GM19467 (cell line): ENCODE measurements around the gene BMF.

ENCODE experiments used
- ATAC-seq: cut with Tn5 transposase; IDR thresholded peaks from one replicate; pipeline ENCODE4 v1.9.1; 2021; ENCODE audit warnings: mild to moderate bottlenecking, moderate library complexity; ENCODE audit not compliant: unreplicated experiment

The BMF gene

GRCh38 chr15:40104296-40104864, 4.3 kb downstream of the BMF start:
- ATAC-seq = no peak

- ATAC-seq = no peak
Observed at GRCh38 chr15:40103864-40104271, 4.8 kb downstream of the BMF start.

DNA sequence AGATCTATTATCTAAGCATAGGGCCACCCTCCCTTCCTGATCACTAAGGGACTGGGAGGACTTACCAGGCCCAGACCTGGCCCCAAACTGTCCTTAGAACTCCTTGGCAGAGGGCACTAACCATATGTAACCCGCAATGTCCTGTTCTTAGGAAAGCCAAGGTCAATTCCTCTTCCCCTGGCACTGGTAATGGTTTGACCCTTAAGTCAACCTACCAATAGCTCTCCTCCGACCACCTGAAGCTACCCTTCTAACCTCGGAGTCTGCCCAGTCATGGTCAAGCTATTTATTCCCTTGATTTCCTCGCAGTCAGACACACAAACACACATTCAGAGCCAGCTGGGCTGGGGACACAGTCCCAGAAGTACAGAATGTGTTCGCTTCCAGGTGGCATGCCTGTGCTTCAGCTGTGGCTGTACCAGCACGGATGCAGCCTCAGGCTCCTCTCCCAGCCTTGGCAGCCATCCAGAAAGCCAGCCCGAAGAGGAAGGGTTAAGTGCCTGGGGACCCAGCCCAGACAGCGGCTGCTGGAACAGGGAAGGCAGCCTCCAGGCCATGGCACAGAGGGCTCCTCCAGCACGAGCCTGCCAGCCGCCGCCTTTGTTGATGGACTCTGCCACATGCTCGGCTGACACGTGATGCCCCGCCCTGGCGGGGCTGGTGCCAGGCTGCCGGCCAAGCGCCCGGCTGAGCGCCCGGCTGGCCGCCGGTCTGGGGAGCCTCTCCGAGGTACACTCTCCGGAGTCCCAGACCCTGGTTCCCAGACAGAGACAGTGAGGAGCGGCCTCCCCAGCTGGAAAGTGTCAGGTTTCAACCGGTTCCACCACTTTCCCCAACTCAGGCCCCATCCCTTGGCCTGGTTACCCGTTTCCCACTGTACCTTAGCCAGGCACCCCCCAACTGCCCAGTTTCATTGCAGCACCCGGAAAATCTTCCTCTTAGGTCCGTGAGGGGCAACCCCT, 5.5 kb downstream of the BMF start:
- no peak for ATAC-seq

DNA sequence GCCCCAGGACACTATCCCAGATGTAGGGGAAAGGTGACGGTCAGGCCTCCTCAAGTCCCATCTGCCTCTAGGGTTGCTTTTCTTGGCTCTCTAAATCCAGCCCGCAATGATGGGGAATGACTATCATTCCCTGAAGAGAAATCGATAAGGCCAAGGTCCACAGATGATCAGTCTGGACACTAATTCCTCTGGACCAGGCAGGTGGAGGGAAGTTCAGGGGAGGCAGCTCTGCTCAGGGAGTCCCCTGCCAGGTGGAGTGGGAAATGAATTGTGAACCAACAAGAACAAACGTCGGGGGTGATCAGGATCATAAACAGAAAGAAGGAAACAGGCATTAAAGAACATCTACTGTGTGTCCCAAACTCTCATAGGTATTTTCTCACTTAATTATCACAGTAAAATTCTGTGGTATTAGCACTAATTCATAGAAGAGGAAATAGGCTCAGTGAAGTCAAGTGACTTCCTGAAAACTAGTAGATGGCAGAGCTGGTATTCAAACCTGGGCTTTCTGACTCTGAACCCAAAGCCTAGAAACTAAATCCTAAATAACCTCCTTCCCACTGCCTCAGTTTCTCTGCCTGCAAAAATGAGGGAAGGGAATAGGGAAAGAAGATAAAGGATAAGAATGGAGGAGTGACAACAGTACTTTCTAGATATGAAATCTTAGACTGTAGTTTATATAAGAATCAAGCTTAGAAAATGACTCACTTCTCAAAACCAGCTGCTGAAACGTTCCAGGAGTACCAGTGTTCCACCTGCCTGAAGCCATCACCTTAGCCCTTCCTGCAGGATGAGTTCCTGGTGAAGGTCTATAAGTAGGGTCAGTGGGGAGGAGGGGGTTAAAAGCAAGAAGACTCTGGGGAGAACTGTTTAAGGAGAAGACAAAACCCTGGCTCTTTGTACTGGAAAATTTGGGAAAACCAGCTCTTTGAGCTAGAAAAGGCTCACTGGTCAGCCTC, 7.5 kb downstream of the BMF start:
- no peak for ATAC-seq

DNA sequence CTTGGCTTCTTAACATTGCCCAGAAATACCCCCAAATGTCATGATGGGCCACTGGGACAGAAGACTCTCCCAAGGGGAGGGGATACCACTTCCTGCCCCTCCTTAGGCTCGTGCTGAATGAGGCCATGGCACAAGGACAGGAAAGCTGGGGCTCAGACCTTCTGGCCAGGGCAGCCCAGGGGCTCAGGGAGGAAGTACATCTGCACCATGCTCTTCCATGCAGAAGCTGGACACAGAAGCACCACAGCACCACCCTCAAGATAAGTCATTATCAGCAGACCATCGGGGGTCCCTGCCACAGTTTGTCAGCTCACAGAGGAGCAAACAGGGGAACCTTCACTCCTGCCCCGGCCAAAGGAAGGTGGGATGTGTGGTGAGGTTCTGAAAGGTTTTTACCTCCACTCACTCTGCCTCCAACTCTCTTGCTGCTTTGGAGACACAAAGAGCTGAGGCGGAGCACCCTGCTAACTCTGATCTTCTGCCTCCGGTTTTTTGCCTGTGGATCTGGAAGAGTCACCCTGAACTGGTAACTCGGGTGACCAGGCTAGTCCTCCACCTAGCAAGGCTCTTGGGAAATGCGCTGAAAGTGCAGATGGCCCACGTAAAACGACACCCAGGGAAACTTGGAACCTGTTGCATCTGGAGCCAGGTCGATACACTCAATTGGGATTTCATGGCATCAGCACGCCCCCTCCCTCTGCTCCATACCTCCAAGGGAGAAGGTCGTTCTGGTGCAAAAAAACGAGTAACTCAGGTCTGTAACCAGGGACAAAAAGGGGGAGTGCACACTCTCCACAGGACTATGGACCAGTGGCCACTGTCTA, 8.3 kb downstream of the BMF start:
- ATAC-seq = no peak

DNA sequence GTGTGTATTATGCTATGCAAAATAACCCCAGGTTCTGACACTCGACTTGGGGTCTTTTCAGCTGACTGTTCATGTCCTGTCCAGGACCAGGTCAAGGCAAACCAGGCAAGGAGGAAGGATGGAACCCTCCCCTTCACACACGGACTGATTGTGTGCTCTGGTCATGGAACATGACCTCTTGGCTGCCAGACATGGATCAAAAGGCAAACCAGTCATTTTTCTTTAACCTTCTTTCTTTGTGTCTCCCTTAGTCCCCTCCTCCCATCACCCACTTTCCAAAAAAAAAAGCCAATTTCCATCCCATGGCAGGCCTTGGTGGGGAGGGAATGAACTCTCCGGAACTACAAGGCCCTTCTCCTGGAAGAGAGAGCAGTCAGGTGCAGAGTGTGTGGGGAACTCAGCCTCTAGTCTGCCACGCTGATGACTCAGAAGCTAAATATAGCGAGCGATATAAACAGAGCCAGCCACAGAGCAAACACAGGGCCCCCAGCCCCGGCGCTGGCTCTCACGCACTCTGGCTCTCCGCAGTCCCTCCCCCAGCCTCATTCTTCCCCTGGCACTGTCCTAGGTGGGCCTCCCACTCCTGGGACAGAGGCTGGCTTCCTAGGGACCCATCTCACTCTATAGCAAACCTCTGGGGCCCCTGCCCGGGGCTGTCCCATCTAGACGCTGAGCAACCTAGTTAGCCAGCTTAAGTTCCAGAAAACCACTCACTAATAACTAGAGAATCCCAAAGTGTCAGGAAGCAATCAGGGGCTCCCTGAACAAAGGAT, 10.0 kb downstream of the BMF start:
- peak; percentile 76 for ATAC-seq

DNA sequence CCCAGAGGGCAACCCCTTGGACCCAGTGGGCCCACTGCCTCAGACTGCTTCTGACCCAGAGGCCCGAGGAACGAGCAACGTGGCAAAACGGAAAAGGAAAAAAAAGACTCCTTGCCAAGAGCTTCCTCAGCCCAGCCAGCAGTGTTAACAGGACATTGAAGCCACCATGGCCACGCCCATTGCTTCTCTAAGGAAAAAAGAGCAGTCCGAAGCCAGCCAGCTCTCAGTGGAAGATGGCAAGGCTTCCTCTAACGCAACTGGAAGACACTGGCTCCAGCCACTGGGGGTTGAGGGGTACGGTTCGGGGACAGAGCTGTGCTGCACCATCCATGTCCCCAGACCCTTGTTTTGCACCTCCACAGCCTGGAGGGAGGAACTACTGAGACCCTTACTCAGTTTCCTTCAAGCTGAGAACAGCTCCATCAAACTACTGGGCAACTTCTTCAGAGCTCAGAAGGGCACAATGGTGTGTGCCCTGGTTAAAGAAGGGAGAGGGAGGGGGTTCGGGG, 10.7 kb downstream of the BMF start:
- no peak for ATAC-seq

GRCh38 chr15:40097096-40097967, 11.3 kb downstream of the BMF start:
- no peak for ATAC-seq

- no peak for ATAC-seq
Observed at GRCh38 chr15:40096094-40096891, 12.4 kb downstream of the BMF start.

- no peak for ATAC-seq
Observed at GRCh38 chr15:40095371-40096093, 13.1 kb downstream of the BMF start.

DNA sequence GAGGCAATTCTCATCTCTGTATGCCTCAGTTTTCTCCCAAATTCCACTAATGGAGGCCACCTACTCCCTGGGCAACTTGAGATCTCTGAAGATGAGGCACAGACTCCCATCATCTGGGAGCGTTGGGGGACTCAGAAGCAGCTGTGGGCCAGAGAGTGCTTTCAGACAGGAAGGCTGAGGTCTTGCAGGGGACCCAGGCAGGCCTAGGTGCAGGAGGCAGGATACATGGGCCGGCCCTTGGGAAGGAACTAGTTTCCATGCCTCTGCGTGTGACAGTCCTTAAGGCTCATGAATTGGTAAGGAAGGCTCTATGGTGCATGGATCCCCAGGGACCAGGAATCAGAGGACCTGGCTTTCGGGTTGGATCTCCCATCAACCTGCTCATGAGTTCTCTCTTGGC, 14.5 kb downstream of the BMF start:
- ATAC-seq = no peak

DNA sequence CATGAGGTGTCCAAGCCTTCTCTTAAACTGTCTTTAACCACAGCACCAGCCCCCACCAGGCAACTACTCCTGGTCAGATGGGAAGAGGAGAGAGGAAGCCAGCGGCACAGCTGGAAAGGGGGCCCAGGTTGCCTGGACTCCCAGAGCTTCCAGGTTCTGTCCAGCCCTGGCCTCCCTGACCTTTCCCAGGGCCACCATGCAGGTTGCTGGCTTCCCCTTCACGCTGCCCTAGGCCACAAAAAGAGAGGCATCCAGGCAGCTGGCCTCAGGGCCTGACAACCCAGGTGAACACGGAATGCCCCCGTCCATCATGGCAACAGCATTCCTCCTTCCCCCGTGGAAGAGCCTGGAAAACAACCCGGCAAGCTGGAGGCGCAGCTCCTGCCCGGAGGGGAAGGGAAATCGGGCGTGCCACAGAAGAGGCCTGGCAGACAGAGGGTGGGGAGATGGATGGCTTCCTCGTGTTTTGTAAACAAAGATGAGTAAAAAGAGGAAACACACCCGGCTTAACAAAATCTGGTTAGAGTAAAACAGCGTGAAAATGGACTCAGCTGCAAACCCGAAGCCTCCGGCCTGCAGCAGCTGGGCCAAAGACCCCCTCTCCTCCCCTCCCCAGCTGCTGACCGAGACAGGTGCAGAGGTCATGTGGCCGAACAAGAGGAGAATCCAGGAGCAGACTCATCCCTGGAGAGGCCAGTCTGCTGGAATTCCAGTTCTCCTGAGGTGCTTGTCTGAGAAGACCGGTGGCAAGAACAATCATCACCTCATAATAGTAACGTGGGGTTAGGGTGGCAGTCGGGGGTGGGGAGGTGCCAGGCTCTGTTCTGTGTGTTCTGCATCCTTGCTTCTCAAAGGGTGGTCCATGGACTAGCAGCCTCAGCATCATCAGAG, 15.5 kb downstream of the BMF start:
- no peak for ATAC-seq

DNA sequence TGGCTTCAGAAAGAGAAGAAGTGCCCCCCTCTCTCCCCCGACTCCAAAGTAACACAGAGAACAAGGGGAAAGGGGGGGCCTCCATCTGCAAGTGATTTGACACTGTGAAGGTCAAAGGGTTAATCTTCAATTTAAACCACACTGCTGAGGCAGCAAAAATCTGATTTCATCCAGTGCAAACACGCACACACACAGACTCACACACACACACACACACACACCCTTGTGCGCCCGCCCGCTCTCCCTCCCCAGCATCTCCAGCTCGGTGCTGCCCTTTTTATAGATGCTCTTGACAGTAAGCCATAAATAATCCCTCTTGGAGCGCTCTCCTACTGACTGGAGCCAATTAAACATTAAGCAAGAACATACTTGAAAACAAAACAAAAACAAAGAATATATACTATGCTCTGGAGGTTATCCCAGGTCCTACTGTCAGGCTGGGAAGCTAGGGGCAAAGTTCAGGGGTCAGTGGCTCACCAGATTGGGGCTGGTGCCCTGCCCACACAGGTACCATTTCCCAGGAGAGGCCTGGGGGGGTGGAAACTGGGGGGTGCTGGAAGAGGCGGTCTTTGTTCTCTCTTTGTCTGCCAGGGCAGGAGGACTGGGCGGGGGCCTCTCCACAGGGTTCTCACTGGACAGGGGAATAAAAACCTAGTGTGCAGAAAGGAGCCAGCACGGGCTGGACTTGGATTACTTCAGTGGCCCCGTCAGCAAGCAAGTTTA, 16.3 kb downstream of the BMF start:
- no peak for ATAC-seq

DNA sequence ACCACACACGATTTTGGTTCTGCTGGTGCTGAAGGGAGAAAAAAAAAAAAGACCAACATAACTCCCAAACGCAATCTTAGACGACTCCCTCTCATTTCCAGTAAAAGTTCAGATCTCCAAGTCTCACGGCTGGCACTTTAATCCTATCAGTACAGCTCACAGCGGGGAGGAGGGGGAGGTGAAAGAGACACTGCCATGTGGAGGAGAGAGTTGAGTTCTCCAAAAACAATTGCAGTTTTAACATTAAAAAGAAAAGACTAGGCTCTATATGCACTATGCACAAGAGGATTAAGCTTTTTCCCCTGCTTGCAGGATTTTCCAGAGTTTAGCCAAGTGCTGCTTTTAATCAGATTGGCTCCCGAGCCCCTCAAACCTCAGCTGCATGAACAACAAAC, 16.8 kb downstream of the BMF start:
- no peak for ATAC-seq

GRCh38 chr15:40090774-40091455, 17.8 kb downstream of the BMF start:
- ATAC-seq = no peak
